ENCODE measurements around the gene CDC20B.

Gene CDC20B

GRCh38 chr5:55070968-55071367 lies 102.0 kb downstream of the CDC20B start:
- Histone ChIP-seq H3K4me1 (ENCODE audit: control insufficient read depth, insufficient read depth, low read length) (no peaks in the 10 kb centered on the region), H3K9ac (ENCODE audit: low read length in 2 of 2) (no peak overlapping the region)

GRCh38 chr5:55066277-55066676 lies 106.7 kb downstream of the CDC20B start:
- Histone ChIP-seq H3K4me3 (ENCODE audit: low read length in 2 of 2) (no peak overlapping the region), H3K36me3 (ENCODE audit: control insufficient read depth in 2 of 2, insufficient read depth in 2 of 2, low read length in 2 of 2) (no peaks in the 10 kb centered on the region), H3K27ac (ENCODE audit: low read length) (no peak overlapping the region), H3K27me3 (ENCODE audit: control insufficient read depth in 1 of 2, insufficient read depth in 2 of 2, low read length in 2 of 2) (peaks cover 0 to 2% of the 10 kb centered on the region in 2 donors), H3K4me1 (ENCODE audit: control insufficient read depth, insufficient read depth, low read length) (no peaks in the 10 kb centered on the region), H3K9ac (ENCODE audit: low read length in 2 of 2) (no peak overlapping the region), H3K9me3 (ENCODE audit: control insufficient read depth in 2 of 2, low read length in 2 of 2) (no peaks in the 10 kb centered on the region)

More at GRCh38 chr5:55070968-55071367, 102.0 kb downstream of the CDC20B start:
- H3K27me3 ChIP-seq (ENCODE audit: control insufficient read depth in 1 of 2, insufficient read depth in 2 of 2, low read length in 2 of 2): peaks cover 0 to 2% of the 10 kb centered on the region in 2 donors
- H3K36me3 ChIP-seq (ENCODE audit: control insufficient read depth in 2 of 2, insufficient read depth in 2 of 2, low read length in 2 of 2): no peaks in the 10 kb centered on the region
- H3K4me3 ChIP-seq (ENCODE audit: low read length in 2 of 2): no peak overlapping the region
- H3K27ac ChIP-seq (ENCODE audit: low read length): no peak overlapping the region
- no peaks in the 10 kb centered on the region for H3K9me3 ChIP-seq (ENCODE audit: control insufficient read depth in 2 of 2, low read length in 2 of 2)

GRCh38 chr5:55064523-55064922 lies 108.5 kb downstream of the CDC20B start:
- H3K9me3 ChIP-seq (ENCODE audit: control insufficient read depth in 2 of 2, low read length in 2 of 2): no peaks in the 10 kb centered on the region
- H3K27ac ChIP-seq (ENCODE audit: low read length): no peak overlapping the region
- H3K36me3 ChIP-seq (ENCODE audit: control insufficient read depth in 2 of 2, insufficient read depth in 2 of 2, low read length in 2 of 2): no peaks in the 10 kb centered on the region
- H3K4me3 ChIP-seq (ENCODE audit: low read length in 2 of 2): no peak overlapping the region
- H3K9ac ChIP-seq (ENCODE audit: low read length in 2 of 2): no peak overlapping the region
- no peaks in the 10 kb centered on the region for H3K27me3 ChIP-seq (ENCODE audit: control insufficient read depth in 1 of 2, insufficient read depth in 2 of 2, low read length in 2 of 2)
- H3K4me1 ChIP-seq (ENCODE audit: control insufficient read depth, insufficient read depth, low read length): no peaks in the 10 kb centered on the region

- Histone ChIP-seq H3K4me3 (ENCODE audit: low read length in 2 of 2) (no peak overlapping the region), H3K27ac (ENCODE audit: low read length) (no peak overlapping the region), H3K9ac (ENCODE audit: low read length in 2 of 2) (no peak overlapping the region), H3K9me3 (ENCODE audit: control insufficient read depth in 2 of 2, low read length in 2 of 2) (no peaks in the 10 kb centered on the region), H3K4me1 (ENCODE audit: control insufficient read depth, insufficient read depth, low read length) (no peaks in the 10 kb centered on the region), H3K27me3 (ENCODE audit: control insufficient read depth in 1 of 2, insufficient read depth in 2 of 2, low read length in 2 of 2) (no peaks in the 10 kb centered on the region), H3K36me3 (ENCODE audit: control insufficient read depth in 2 of 2, insufficient read depth in 2 of 2, low read length in 2 of 2) (no peaks in the 10 kb centered on the region)
Measured at GRCh38 chr5:55063899-55064298, 109.1 kb downstream of the CDC20B start.

GRCh38 chr5:55063220-55063863 lies 109.6 kb downstream of the CDC20B start:
- Histone ChIP-seq H3K27ac (ENCODE audit: low read length) (no peak overlapping the region), H3K4me1 (ENCODE audit: control insufficient read depth, insufficient read depth, low read length) (no peaks in the 10 kb centered on the region), H3K36me3 (ENCODE audit: control insufficient read depth in 2 of 2, insufficient read depth in 2 of 2, low read length in 2 of 2) (no peaks in the 10 kb centered on the region), H3K9ac (ENCODE audit: low read length in 2 of 2) (no peak overlapping the region), H3K27me3 (ENCODE audit: control insufficient read depth in 1 of 2, insufficient read depth in 2 of 2, low read length in 2 of 2) (no peaks in the 10 kb centered on the region), H3K9me3 (ENCODE audit: control insufficient read depth in 2 of 2, low read length in 2 of 2) (no peaks in the 10 kb centered on the region), H3K4me3 (ENCODE audit: low read length in 2 of 2) (no peak overlapping the region)
